ENCODE measurements around the gene GIMAP1. TPM values are rescaled to one million over a fixed set of nuclear protein-coding genes. Genes with fewer than 3 reads are reported as not detected.

GIMAP1 gene
- total RNA-seq, 1 donor from 2014 or later = not detected

GRCh38 chr7:150715293-150715692 lies 1.1 kb upstream of the GIMAP1 start:
- H3K27ac Mint-ChIP-seq (ENCODE audit: unreplicated experiment) = no peak overlapping the region
- TF ChIP-seq CTCF (IDR thresholded peaks at IDR 0.05) = no peak
- no peak for DNase-seq (ENCODE audit: low spot score)
- H3K9me3 Mint-ChIP-seq (ENCODE audit: low read depth) = peaks cover 11% of the 10 kb centered on the region
- no peaks in the 10 kb centered on the region for H3K27me3 Mint-ChIP-seq (ENCODE audit: low read depth)
- H3K36me3 Mint-ChIP-seq (ENCODE audit: low read depth) = no peaks in the 10 kb centered on the region
- no peak overlapping the region for H3K4me3 Mint-ChIP-seq (ENCODE audit: unreplicated experiment)
- no peaks in the 10 kb centered on the region for H3K4me1 Mint-ChIP-seq (ENCODE audit: low read depth)

GRCh38 chr7:150715738-150716137 lies 675 bp upstream of the GIMAP1 start:
- Mint-ChIP-seq H3K36me3 (ENCODE audit: low read depth) (no peaks in the 10 kb centered on the region), H3K27me3 (ENCODE audit: low read depth) (no peaks in the 10 kb centered on the region), H3K4me1 (ENCODE audit: low read depth) (no peaks in the 10 kb centered on the region), H3K4me3 (ENCODE audit: unreplicated experiment) (no peak overlapping the region), H3K27ac (ENCODE audit: unreplicated experiment) (no peak overlapping the region), H3K9me3 (ENCODE audit: low read depth) (peaks cover 11% of the 10 kb centered on the region)
- TF ChIP-seq CTCF (IDR thresholded peaks at IDR 0.05) = no peak
- DNase-seq (ENCODE audit: low spot score) = no peak

DNA sequence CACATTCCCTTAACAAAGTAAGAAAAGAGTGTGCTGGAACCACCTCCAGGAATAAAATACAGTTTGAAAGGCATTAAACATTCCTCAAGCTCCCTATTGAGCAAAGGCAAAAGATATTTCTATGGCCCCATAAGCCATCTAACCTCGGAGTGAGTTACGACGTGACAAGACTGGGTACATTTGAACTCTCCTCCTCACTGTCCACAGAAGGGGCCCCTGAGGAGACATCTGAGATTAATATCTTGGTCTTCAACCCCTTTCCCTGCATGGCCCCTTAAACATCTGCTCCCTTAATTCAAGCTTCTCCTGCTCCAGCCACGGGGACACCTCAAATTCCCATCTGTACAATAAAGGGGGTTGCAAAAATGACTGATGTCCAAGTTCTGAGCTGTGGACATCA lies 526 bp downstream of the GIMAP1 start:
- DNase-seq (ENCODE audit: low spot score) = no peak
- Mint-ChIP-seq H3K4me1 (ENCODE audit: low read depth) (no peaks in the 10 kb centered on the region), H3K9me3 (ENCODE audit: low read depth) (peaks cover 11% of the 10 kb centered on the region), H3K27me3 (ENCODE audit: low read depth) (no peaks in the 10 kb centered on the region), H3K36me3 (ENCODE audit: low read depth) (no peaks in the 10 kb centered on the region), H3K4me3 (ENCODE audit: unreplicated experiment) (no peak overlapping the region), H3K27ac (ENCODE audit: unreplicated experiment) (no peak overlapping the region)
- TF ChIP-seq CTCF (IDR thresholded peaks at IDR 0.05) = no peak

DNA sequence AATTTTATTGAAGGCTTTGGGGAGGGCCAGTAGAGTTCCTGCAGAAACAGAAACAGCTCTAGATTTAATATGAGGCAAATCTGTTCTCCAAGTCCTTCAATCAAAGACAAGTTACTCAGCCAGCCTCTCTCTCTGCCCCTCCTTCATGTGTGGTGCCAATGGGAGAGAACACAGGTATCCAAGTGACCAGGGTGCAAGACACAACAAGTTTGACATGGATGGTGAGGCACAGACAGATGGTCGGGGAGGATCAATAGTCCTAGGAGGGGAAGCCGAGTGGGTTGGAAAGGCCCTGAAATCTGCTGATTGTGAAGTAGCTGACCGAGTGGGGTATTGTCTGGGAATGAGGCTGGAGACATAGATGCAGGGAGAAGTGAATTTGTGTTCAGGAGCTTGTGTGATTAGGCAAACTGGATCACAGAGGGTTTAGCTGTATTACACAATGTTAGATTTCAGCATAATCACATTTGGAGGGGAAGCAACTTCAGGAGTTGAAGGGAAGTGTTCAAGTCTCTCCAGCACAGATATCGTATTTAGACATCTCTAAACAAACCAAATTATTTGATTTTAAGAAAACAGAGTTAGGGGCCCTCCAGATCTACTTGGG lies 1.5 kb downstream of the GIMAP1 start:
- no peak overlapping the region for H3K4me3 Mint-ChIP-seq (ENCODE audit: unreplicated experiment)
- peaks cover 6% of the 10 kb centered on the region for H3K9me3 Mint-ChIP-seq (ENCODE audit: low read depth)
- no peak for TF ChIP-seq CTCF (IDR thresholded peaks at IDR 0.05)
- no peaks in the 10 kb centered on the region for H3K36me3 Mint-ChIP-seq (ENCODE audit: low read depth)
- no peaks in the 10 kb centered on the region for H3K27me3 Mint-ChIP-seq (ENCODE audit: low read depth)
- no peak for DNase-seq (ENCODE audit: low spot score)
- no peak overlapping the region for H3K27ac Mint-ChIP-seq (ENCODE audit: unreplicated experiment)
- H3K4me1 Mint-ChIP-seq (ENCODE audit: low read depth) = no peaks in the 10 kb centered on the region

- H3K27ac Mint-ChIP-seq (ENCODE audit: unreplicated experiment) = no peak overlapping the region
- no peaks in the 10 kb centered on the region for H3K9me3 Mint-ChIP-seq (ENCODE audit: low read depth)
- DNase-seq (ENCODE audit: low spot score) = no peak
- H3K4me1 Mint-ChIP-seq (ENCODE audit: low read depth) = no peaks in the 10 kb centered on the region
- no peak for TF ChIP-seq CTCF (IDR thresholded peaks at IDR 0.05)
- H3K4me3 Mint-ChIP-seq (ENCODE audit: unreplicated experiment) = no peak overlapping the region
- no peaks in the 10 kb centered on the region for H3K36me3 Mint-ChIP-seq (ENCODE audit: low read depth)
- H3K27me3 Mint-ChIP-seq (ENCODE audit: low read depth) = no peaks in the 10 kb centered on the region
Measured at GRCh38 chr7:150719436-150719835, 3.0 kb downstream of the GIMAP1 start.
